Measurements from ENCODE around the gene SPPL2C.

- TF ChIP-seq POLR2A (IDR thresholded peaks at IDR 0.05) (no peak), CTCF (IDR thresholded peaks at IDR 0.05) (no peak), POLR2AphosphoS5 (IDR thresholded peaks at IDR 0.05) (no peak)
These were observed 16.5 kb downstream of the SPPL2C start for GRCh38 chr17:45861165-45861564.

Measured in prostate gland (tissue), 2 donors.